Nephron (organoid): ENCODE results near the gene IGF2R.
A peak's percentile ranks its signal among the peaks of the same experiment; 100 is the strongest.

Source experiments
- H3K27ac Mint-ChIP-seq, 3 experiments: 2 replicates each; pipeline ENCODE4 v1.8.0; 2020; ENCODE audit warnings: mixed read lengths in 3 of 3, mild to moderate bottlenecking in 2 of 3, moderate library complexity in 1 of 3
- H3K27me3 Mint-ChIP-seq: 2 replicates; pipeline ENCODE4 v1.8.0; 2021; ENCODE audit warnings: low read depth, mild to moderate bottlenecking, moderate library complexity, mixed read lengths
- H3K36me3 Mint-ChIP-seq: 2 replicates; pipeline ENCODE4 v1.8.0; 2020; ENCODE audit warnings: low read depth, mixed read lengths
- H3K4me1 Mint-ChIP-seq: 2 replicates; pipeline ENCODE4 v1.8.0; 2020; ENCODE audit warnings: mixed read lengths
- H3K4me3 Mint-ChIP-seq, 3 experiments: 2 replicates each; pipeline ENCODE4 v1.8.0; 2020; ENCODE audit warnings: mild to moderate bottlenecking in 3 of 3, mixed read lengths in 3 of 3, moderate library complexity in 2 of 3
- H3K9me3 Mint-ChIP-seq: 2 replicates; pipeline ENCODE4 v1.8.0; 2020; ENCODE audit warnings: mixed read lengths
- CTCF ChIP-seq, 3 experiments: fragments of 200-600 bp; sonication (generic); IDR thresholded peaks; one replicate each; pipeline ENCODE4 v1.5.0; 2021; ENCODE audit warnings: antibody characterized with exemption in 3 of 3; ENCODE audit not compliant: unreplicated experiment in 3 of 3

Gene IGF2R

GRCh38 chr6:159957071-159957673 is 11.7 kb upstream of the IGF2R start:
- Mint-ChIP-seq H3K27ac (no peak overlapping the region), H3K9me3 (no peaks in the 10 kb centered on the region), H3K36me3 (no peaks in the 10 kb centered on the region), H3K4me3 (no peak overlapping the region), H3K4me1 (peaks cover 35% of the 10 kb centered on the region), H3K27me3 (peaks cover 4% of the 10 kb centered on the region)
- no peak for TF ChIP-seq CTCF (IDR thresholded peaks at IDR 0.05; ENCODE audit: unreplicated experiment in 3 of 3)

- Mint-ChIP-seq H3K4me1 (peaks cover 22% of the 10 kb centered on the region), H3K4me3 (no peak overlapping the region), H3K9me3 (no peaks in the 10 kb centered on the region)
Measured at GRCh38 chr6:159959165-159959975, 9.5 kb upstream of the IGF2R start.

GRCh38 chr6:159959976-159960384 is 8.9 kb upstream of the IGF2R start:
- Mint-ChIP-seq H3K4me3 (peak overlapping the region in 1 of 3 experiments; percentile 5), H3K9me3 (no peaks in the 10 kb centered on the region), H3K27ac (peak overlapping the region; percentile 85 to 89 (median 89)), H3K36me3 (no peaks in the 10 kb centered on the region), H3K4me1 (peaks cover 22% of the 10 kb centered on the region), H3K27me3 (peaks cover 8% of the 10 kb centered on the region)
- TF ChIP-seq CTCF (IDR thresholded peaks at IDR 0.05; ENCODE audit: unreplicated experiment in 3 of 3) = no peak

More at GRCh38 chr6:159959165-159959975, 9.5 kb upstream of the IGF2R start:
- no peaks in the 10 kb centered on the region for H3K36me3 Mint-ChIP-seq
- peaks cover 8% of the 10 kb centered on the region for H3K27me3 Mint-ChIP-seq
- TF ChIP-seq CTCF (IDR thresholded peaks at IDR 0.05; ENCODE audit: unreplicated experiment in 3 of 3) = no peak
- peak overlapping the region; percentile 85 to 89 (median 89) for H3K27ac Mint-ChIP-seq

- Mint-ChIP-seq H3K4me3 (no peak overlapping the region), H3K36me3 (no peaks in the 10 kb centered on the region), H3K9me3 (no peaks in the 10 kb centered on the region), H3K27me3 (peaks cover 12% of the 10 kb centered on the region), H3K4me1 (peaks cover 22% of the 10 kb centered on the region), H3K27ac (peak overlapping the region; percentile 85 to 89 (median 89))
- no peak for TF ChIP-seq CTCF (IDR thresholded peaks at IDR 0.05; ENCODE audit: unreplicated experiment in 3 of 3)
Measured at GRCh38 chr6:159960485-159960884, 8.4 kb upstream of the IGF2R start.

- H3K27ac Mint-ChIP-seq = no peak overlapping the region
- no peak overlapping the region for H3K4me3 Mint-ChIP-seq
- TF ChIP-seq CTCF (IDR thresholded peaks at IDR 0.05; ENCODE audit: unreplicated experiment in 3 of 3) = no peak
- H3K4me1 Mint-ChIP-seq = peaks cover 22% of the 10 kb centered on the region
- H3K27me3 Mint-ChIP-seq = peaks cover 20% of the 10 kb centered on the region
- H3K36me3 Mint-ChIP-seq = no peaks in the 10 kb centered on the region
- H3K9me3 Mint-ChIP-seq = no peaks in the 10 kb centered on the region
Measured at GRCh38 chr6:159961528-159961927, 7.4 kb upstream of the IGF2R start.
